Amniotic stem cell (primary cell): Measurements from ENCODE around the gene TRIM34.
"Not testable (repeated sequence)": the region's sequence is repeated elsewhere in the genome, so short reads cannot be mapped to it uniquely, and the experiment has no call there.

Source experiments
- DNase-seq: peaks from one replicate; lab custom pipeline; 2025; lab: John Stamatoyannopoulos, UW

TRIM34 gene

GRCh38 chr11:5621580-5621979, 3.2 kb upstream of the TRIM34 start:
- DNase-seq, result no peak

GRCh38 chr11:5622802-5623201, 2.0 kb upstream of the TRIM34 start:
- no peak for DNase-seq

- DNase-seq, result no peak
Observed at GRCh38 chr11:5625281-5625680, 480 bp downstream of the TRIM34 start.

- DNase-seq, result no peak
Observed at GRCh38 chr11:5626196-5626595, 1.4 kb downstream of the TRIM34 start.

GRCh38 chr11:5631417-5631816, 6.6 kb downstream of the TRIM34 start:
- DNase-seq, result no peak

GRCh38 chr11:5631969-5632635, 7.3 kb downstream of the TRIM34 start:
- no peak for DNase-seq

GRCh38 chr11:5639953-5640352, 15.2 kb downstream of the TRIM34 start:
- no peak for DNase-seq

- no peak for DNase-seq
Observed at GRCh38 chr11:5643585-5643984, 18.8 kb downstream of the TRIM34 start.

GRCh38 chr11:5646139-5646538, 21.3 kb downstream of the TRIM34 start:
- DNase-seq, result no peak

GRCh38 chr11:5655474-5655873, 30.7 kb downstream of the TRIM34 start:
- no peak for DNase-seq

- DNase-seq, result not testable (repeated sequence)
Observed at GRCh38 chr11:5656956-5657355, 32.2 kb downstream of the TRIM34 start.

- DNase-seq, result no peak
Observed at GRCh38 chr11:5658318-5658717, 33.5 kb downstream of the TRIM34 start.

- DNase-seq, result no peak
Observed at GRCh38 chr11:5663511-5663910, 38.7 kb downstream of the TRIM34 start.

- DNase-seq, result no peak
Observed at GRCh38 chr11:5665051-5665570, 40.3 kb downstream of the TRIM34 start.

- no peak for DNase-seq
Observed at GRCh38 chr11:5665746-5666401, 41.1 kb downstream of the TRIM34 start.

- DNase-seq, result no peak
Observed at GRCh38 chr11:5666402-5666793, 41.6 kb downstream of the TRIM34 start.

GRCh38 chr11:5671831-5672230, 47.0 kb downstream of the TRIM34 start:
- no peak for DNase-seq

GRCh38 chr11:5674391-5674790, 49.6 kb downstream of the TRIM34 start:
- no peak for DNase-seq

- DNase-seq, result no peak
Observed at GRCh38 chr11:5679811-5680210, 55.0 kb downstream of the TRIM34 start.

- not testable (repeated sequence) for DNase-seq
Observed at GRCh38 chr11:5682890-5683441, 58.2 kb downstream of the TRIM34 start.

- not testable (repeated sequence) for DNase-seq
Observed at GRCh38 chr11:5683620-5684019, 58.8 kb downstream of the TRIM34 start.

- DNase-seq, result no peak
Observed at GRCh38 chr11:5684036-5684645, 59.3 kb downstream of the TRIM34 start.
